Effector memory CD4-positive, alpha-beta T cell (primary cell): ENCODE data around the gene TRHDE.

Experiments
- DNase-seq, 3 donors: peaks; one replicate each; pipeline ENCODE4 v3.0.0-alpha.2; 2020
- H3K27ac ChIP-seq: 2 replicates; pipeline ENCODE4 v1.7.0; 2013; ENCODE audit warnings: mild to moderate bottlenecking, low read length, moderate library complexity; ENCODE audit not compliant: insufficient read depth, poor library complexity, severe bottlenecking
- H3K27me3 ChIP-seq: replicated peaks from 2 replicates; pipeline ENCODE4 v1.7.0; 2013; ENCODE audit warnings: mild to moderate bottlenecking, low read length; ENCODE audit not compliant: insufficient read depth, control insufficient read depth, poor library complexity, severe bottlenecking
- H3K36me3 ChIP-seq: 2 replicates; pipeline ENCODE4 v1.7.0; 2013; ENCODE audit warnings: mild to moderate bottlenecking, low read length, moderate library complexity; ENCODE audit not compliant: control insufficient read depth, insufficient read depth
- H3K4me1 ChIP-seq: 2 replicates; pipeline ENCODE4 v1.7.0; 2013; ENCODE audit warnings: low read length, mild to moderate bottlenecking; ENCODE audit not compliant: control insufficient read depth, insufficient read depth, poor library complexity, severe bottlenecking
- H3K4me3 ChIP-seq: 2 replicates; pipeline ENCODE4 v1.7.0; 2013; ENCODE audit warnings: low read length, low read depth, mild to moderate bottlenecking; ENCODE audit not compliant: insufficient read depth, poor library complexity, severe bottlenecking
- H3K9me3 ChIP-seq: 2 replicates; pipeline ENCODE4 v1.7.0; 2013; ENCODE audit warnings: mild to moderate bottlenecking, low read length, moderate library complexity; ENCODE audit not compliant: control insufficient read depth

Gene TRHDE

DNA sequence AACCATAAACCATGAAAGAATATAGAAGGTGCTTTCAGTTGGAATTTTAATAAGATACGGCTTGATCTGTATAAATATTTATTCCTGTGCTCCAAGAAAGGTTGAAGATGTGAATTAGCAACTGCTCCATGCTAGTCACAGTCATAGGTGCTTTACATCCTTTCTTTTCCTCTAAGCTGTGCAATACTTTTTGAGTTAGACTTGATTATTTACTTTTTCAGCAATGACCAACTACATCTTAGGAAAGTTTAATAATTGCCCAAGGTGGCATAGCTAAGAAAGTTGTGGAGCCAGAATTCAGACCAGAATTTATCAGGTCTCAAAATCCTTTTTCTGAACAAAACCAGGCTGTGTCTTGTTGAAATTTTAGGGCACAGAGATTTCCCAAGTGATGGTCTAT lies 13.7 kb downstream of the TRHDE start:
- Histone ChIP-seq H3K27me3 (no peaks in the 10 kb centered on the region), H3K4me1 (no peaks in the 10 kb centered on the region), H3K27ac (no peak overlapping the region), H3K9me3 (no peaks in the 10 kb centered on the region), H3K4me3 (no peak overlapping the region), H3K36me3 (no peaks in the 10 kb centered on the region)
- DNase-seq: no peak

GRCh38 chr12:72286526-72286925 lies 14.4 kb downstream of the TRHDE start:
- no peaks in the 10 kb centered on the region for H3K9me3 ChIP-seq
- H3K36me3 ChIP-seq: no peaks in the 10 kb centered on the region
- no peaks in the 10 kb centered on the region for H3K27me3 ChIP-seq
- H3K27ac ChIP-seq: no peak overlapping the region
- no peaks in the 10 kb centered on the region for H3K4me1 ChIP-seq
- no peak for DNase-seq
- H3K4me3 ChIP-seq: no peak overlapping the region

- Histone ChIP-seq H3K9me3 (no peaks in the 10 kb centered on the region), H3K36me3 (no peaks in the 10 kb centered on the region), H3K4me3 (no peak overlapping the region), H3K4me1 (no peaks in the 10 kb centered on the region), H3K27me3 (no peaks in the 10 kb centered on the region), H3K27ac (no peak overlapping the region)
- DNase-seq: no peak
Observed at GRCh38 chr12:72288436-72288835, 16.3 kb downstream of the TRHDE start.

DNA sequence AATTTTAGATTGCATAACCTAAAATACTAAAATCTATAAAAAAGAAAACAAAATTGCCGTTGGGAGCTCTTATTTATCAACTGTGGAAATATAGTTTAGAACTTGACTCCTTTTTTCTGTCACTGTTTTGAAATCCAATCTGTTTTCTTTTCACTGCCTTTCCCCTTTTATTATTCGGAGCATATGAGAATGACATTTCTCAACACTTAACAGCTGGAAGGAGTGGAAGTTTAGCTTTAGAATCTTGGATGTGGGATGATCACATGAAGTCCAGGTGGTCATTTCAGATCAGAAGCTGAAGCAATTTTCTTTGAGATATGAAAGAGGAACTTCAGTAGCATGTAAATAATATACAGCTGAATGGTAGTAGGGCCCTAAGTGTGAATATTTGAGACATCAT lies 16.7 kb downstream of the TRHDE start:
- Histone ChIP-seq H3K27ac (no peak overlapping the region), H3K27me3 (no peaks in the 10 kb centered on the region), H3K9me3 (no peaks in the 10 kb centered on the region), H3K4me3 (no peak overlapping the region), H3K4me1 (no peaks in the 10 kb centered on the region), H3K36me3 (no peaks in the 10 kb centered on the region)
- no peak for DNase-seq

GRCh38 chr12:72289633-72290032 lies 17.5 kb downstream of the TRHDE start:
- no peaks in the 10 kb centered on the region for H3K9me3 ChIP-seq
- H3K36me3 ChIP-seq: no peaks in the 10 kb centered on the region
- no peaks in the 10 kb centered on the region for H3K27me3 ChIP-seq
- H3K4me3 ChIP-seq: no peak overlapping the region
- H3K4me1 ChIP-seq: no peaks in the 10 kb centered on the region
- no peak overlapping the region for H3K27ac ChIP-seq
- DNase-seq: no peak

DNA sequence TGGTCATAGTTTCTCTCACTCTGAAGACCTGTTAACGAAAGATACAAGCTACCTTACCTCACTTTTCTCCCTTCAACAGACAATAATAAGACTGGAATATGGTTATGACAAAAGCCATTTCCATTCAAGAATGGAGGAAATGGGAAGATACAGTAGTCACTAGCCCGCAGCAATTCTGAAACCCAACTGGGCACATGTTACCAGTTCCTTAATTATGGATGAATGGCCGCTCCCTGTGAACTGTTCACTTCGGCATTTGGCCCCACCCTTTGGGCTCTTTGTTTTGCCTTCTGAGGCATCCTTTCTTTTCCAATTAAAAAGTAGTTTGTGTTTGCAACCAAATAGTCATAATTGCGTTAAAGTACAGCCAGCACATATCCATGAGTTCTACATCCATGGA lies 19.0 kb downstream of the TRHDE start:
- H3K9me3 ChIP-seq: no peaks in the 10 kb centered on the region
- no peak overlapping the region for H3K4me3 ChIP-seq
- no peaks in the 10 kb centered on the region for H3K36me3 ChIP-seq
- no peaks in the 10 kb centered on the region for H3K27me3 ChIP-seq
- no peak for DNase-seq
- H3K27ac ChIP-seq: no peak overlapping the region
- no peaks in the 10 kb centered on the region for H3K4me1 ChIP-seq

- Histone ChIP-seq H3K27me3 (no peaks in the 10 kb centered on the region), H3K4me1 (no peaks in the 10 kb centered on the region), H3K4me3 (no peak overlapping the region), H3K9me3 (no peaks in the 10 kb centered on the region), H3K27ac (no peak overlapping the region), H3K36me3 (no peaks in the 10 kb centered on the region)
- DNase-seq: no peak
Observed at GRCh38 chr12:72293701-72294100, 21.5 kb downstream of the TRHDE start.

DNA sequence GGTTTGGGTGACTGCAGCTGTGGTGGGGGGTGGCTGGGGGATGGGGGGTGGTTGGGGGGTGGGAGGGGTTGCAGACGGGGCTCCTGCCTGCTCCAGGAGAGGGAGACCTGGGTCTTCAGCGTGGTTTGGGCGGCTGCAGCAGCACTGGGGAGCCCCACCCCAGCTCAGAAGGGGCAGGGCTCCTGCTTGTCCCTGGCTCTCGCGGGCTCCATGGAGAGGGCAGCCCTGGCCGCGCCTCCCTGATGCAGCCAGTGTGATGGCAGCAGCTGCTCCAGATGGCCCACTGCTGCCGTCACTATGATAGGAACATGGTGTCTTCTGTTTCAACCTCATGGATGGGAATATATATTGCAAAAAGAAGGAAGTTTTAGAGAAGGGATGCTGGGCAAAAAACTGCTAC lies 22.9 kb downstream of the TRHDE start:
- DNase-seq: no peak
- Histone ChIP-seq H3K9me3 (no peaks in the 10 kb centered on the region), H3K27me3 (no peaks in the 10 kb centered on the region), H3K27ac (no peak overlapping the region), H3K4me1 (no peaks in the 10 kb centered on the region), H3K4me3 (no peak overlapping the region), H3K36me3 (no peaks in the 10 kb centered on the region)

- Histone ChIP-seq H3K27ac (no peak overlapping the region), H3K4me1 (no peaks in the 10 kb centered on the region), H3K36me3 (no peaks in the 10 kb centered on the region), H3K9me3 (no peaks in the 10 kb centered on the region), H3K27me3 (no peaks in the 10 kb centered on the region), H3K4me3 (no peak overlapping the region)
- DNase-seq: no peak
Observed at GRCh38 chr12:72295744-72296143, 23.6 kb downstream of the TRHDE start.

DNA sequence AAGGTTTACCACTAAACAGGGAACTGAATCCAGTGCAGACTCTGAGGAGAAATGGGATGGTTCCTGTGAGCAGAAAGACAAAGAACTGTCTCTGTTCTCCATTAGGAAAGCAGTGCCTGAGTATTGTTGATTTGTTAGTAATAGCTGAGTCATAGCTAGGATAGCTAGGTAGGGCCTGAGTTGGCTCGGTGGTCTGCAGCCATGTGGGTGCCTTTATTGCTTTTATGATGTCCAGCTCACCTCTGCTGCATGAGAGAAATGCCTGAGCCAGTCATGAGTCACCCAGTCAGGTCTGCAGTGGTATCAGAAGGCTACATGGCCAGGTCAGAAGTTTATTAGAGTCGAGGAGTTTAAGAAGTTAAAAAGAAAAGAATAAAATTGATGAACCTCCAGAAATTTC lies 24.2 kb downstream of the TRHDE start:
- DNase-seq: no peak
- no peak overlapping the region for H3K27ac ChIP-seq
- no peak overlapping the region for H3K4me3 ChIP-seq
- H3K4me1 ChIP-seq: no peaks in the 10 kb centered on the region
- H3K9me3 ChIP-seq: no peaks in the 10 kb centered on the region
- H3K36me3 ChIP-seq: no peaks in the 10 kb centered on the region
- H3K27me3 ChIP-seq: no peaks in the 10 kb centered on the region

DNA sequence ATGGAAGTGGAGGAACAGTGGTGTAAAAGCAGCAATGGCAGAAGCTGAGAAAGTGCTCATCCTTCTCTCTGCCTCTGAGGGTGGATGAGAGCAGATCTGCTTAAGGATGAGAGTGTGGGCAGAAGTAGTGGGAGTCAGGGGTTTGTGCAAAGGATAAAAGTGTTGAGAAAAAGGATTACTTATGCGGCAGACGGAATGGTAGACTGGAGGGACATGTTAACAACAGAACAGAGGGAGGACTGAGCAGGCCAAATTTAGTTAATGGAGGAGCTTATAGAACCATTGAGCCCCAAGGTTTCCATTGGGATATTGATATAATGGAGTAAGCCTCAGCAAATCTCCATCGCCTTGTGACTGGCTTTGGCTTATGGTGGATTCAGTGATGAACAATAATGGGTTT lies 25.5 kb downstream of the TRHDE start:
- H3K9me3 ChIP-seq: no peaks in the 10 kb centered on the region
- no peak overlapping the region for H3K4me3 ChIP-seq
- DNase-seq: no peak
- no peaks in the 10 kb centered on the region for H3K4me1 ChIP-seq
- no peak overlapping the region for H3K27ac ChIP-seq
- no peaks in the 10 kb centered on the region for H3K27me3 ChIP-seq
- no peaks in the 10 kb centered on the region for H3K36me3 ChIP-seq
